MM.1S (cell line): ENCODE data around the gene ZNF507.

Experiments
- EZH2 ChIP-seq: fragments of 300-600 bp; sonication (generic); optimal IDR thresholded peaks from 2 replicates; pipeline ENCODE3; 2017; ENCODE audit warnings: low read depth, mild to moderate bottlenecking, antibody characterized with exemption, low read length, mixed read lengths
- EZH2phosphoT487 ChIP-seq: fragments of 300-600 bp; sonication (generic); IDR thresholded peaks from 2 replicates; pipeline ENCODE4 v1.6.1; 2018; ENCODE audit warnings: antibody characterized with exemption, low read length
- TF ChIP-seq, protein P1 (sequence below): fragments of 300-600 bp; sonication (generic); IDR thresholded peaks from 2 replicates; pipeline ENCODE4 v1.5.1; 2016; ENCODE audit warnings: antibody characterized with exemption, low read length, mixed read lengths

DNA sequence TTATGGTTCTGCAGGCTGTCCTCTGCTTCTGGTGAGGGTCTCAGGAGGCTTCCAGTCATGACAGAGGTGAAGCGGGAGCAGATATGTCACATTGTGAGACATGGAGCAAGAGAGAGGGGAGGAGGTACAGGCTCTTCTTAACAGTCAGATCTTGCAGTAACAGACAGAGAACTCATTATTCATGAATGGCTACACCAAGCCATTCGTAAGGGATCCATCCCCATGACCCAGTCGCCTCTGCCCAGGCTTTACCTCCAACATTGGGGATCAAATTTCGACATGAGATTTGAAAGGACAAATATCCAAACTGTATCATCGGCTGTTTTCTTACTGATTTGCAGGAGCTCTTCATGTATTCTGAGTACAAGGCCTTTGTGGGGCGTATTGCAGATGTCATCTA is 21.7 kb downstream of the ZNF507 start:
- TF ChIP-seq, protein P1, sequence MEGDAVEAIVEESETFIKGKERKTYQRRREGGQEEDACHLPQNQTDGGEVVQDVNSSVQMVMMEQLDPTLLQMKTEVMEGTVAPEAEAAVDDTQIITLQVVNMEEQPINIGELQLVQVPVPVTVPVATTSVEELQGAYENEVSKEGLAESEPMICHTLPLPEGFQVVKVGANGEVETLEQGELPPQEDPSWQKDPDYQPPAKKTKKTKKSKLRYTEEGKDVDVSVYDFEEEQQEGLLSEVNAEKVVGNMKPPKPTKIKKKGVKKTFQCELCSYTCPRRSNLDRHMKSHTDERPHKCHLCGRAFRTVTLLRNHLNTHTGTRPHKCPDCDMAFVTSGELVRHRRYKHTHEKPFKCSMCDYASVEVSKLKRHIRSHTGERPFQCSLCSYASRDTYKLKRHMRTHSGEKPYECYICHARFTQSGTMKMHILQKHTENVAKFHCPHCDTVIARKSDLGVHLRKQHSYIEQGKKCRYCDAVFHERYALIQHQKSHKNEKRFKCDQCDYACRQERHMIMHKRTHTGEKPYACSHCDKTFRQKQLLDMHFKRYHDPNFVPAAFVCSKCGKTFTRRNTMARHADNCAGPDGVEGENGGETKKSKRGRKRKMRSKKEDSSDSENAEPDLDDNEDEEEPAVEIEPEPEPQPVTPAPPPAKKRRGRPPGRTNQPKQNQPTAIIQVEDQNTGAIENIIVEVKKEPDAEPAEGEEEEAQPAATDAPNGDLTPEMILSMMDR: no peak
- TF ChIP-seq EZH2phosphoT487: no peak
- no peak for TF ChIP-seq EZH2
